ENCODE measurements around the gene LATS2.
"Not testable (repeated sequence)": the region's sequence is repeated elsewhere in the genome, so short reads cannot be mapped to it uniquely, and the experiment has no call there.

The LATS2 gene

GRCh38 chr13:20955496-20955895 lies 105.9 kb downstream of the LATS2 start:
- H3K4me3 ChIP-seq (ENCODE audit: low read depth, low read length): no peak overlapping the region
- no peak for TF ChIP-seq CTCF (IDR thresholded peaks at IDR 0.05; ENCODE audit: low read depth, low read length)

- no peak overlapping the region for H3K4me3 ChIP-seq (ENCODE audit: low read depth, low read length)
- TF ChIP-seq CTCF (IDR thresholded peaks at IDR 0.05; ENCODE audit: low read depth, low read length): no peak
Observed at GRCh38 chr13:20953245-20953931, 108.0 kb downstream of the LATS2 start.

- no peak for TF ChIP-seq CTCF (IDR thresholded peaks at IDR 0.05; ENCODE audit: low read depth, low read length)
- no peak overlapping the region for H3K4me3 ChIP-seq (ENCODE audit: low read depth, low read length)
Observed at GRCh38 chr13:20952838-20953237, 108.5 kb downstream of the LATS2 start.

- not testable (repeated sequence) for H3K4me3 ChIP-seq (ENCODE audit: low read depth, low read length)
Observed at GRCh38 chr13:20948001-20948400, 113.4 kb downstream of the LATS2 start.

GRCh38 chr13:20945952-20946383 lies 115.4 kb downstream of the LATS2 start:
- no peak overlapping the region for H3K4me3 ChIP-seq (ENCODE audit: low read depth, low read length)
- no peak for TF ChIP-seq CTCF (IDR thresholded peaks at IDR 0.05; ENCODE audit: low read depth, low read length)

- no peak for TF ChIP-seq CTCF (IDR thresholded peaks at IDR 0.05; ENCODE audit: low read depth, low read length)
- no peak overlapping the region for H3K4me3 ChIP-seq (ENCODE audit: low read depth, low read length)
Observed at GRCh38 chr13:20942938-20943559, 118.3 kb downstream of the LATS2 start.

GRCh38 chr13:20940511-20940910 lies 120.9 kb downstream of the LATS2 start:
- not testable (repeated sequence) for H3K4me3 ChIP-seq (ENCODE audit: low read depth, low read length)

GRCh38 chr13:20940083-20940482 lies 121.3 kb downstream of the LATS2 start:
- no peak for TF ChIP-seq CTCF (IDR thresholded peaks at IDR 0.05; ENCODE audit: low read depth, low read length)
- no peak overlapping the region for H3K4me3 ChIP-seq (ENCODE audit: low read depth, low read length)
